ENCODE data around the gene FBXO33. TPM values are rescaled to one million over a fixed set of nuclear protein-coding genes. Genes with fewer than 3 reads are reported as not detected.

FBXO33 gene
- total RNA-seq, 1 donor from 2014 or later: 14.3 TPM

- Mint-ChIP-seq H3K4me1 (peaks cover 54% of the 10 kb centered on the region), H3K4me3 (no peak overlapping the region), H3K9me3 (no peaks in the 10 kb centered on the region), H3K36me3 (ENCODE audit: low read depth) (peaks cover 4% of the 10 kb centered on the region), H3K27ac (no peak overlapping the region), H3K27me3 (no peaks in the 10 kb centered on the region)
- intact Hi-C loops (cut with micrococcal nuclease): loop anchor here (1.0 kb wide), 1 partner anchor 195 kb away; no protein-coding TSS in a partner anchor
- CTCF ChIA-PET: interaction anchor here (0.7 to 1.5 kb wide), 2 partner anchors 107 to 197 kb away, joined by 3 to 4 read pairs; no protein-coding TSS in a partner anchor
- ATAC-seq (ENCODE audit: low read depth): no peak
- no peak for TF ChIP-seq CTCF (IDR thresholded peaks at IDR 0.05)
- DNase-seq: no peak
- POLR2A ChIA-PET: interaction anchor here (1.0 kb wide), 1 partner anchor 256 kb away, joined by 4 read pairs; the partner anchor contains the start of gene TRAPPC6B
Measured at GRCh38 chr14:39425947-39426346, 6.3 kb downstream of the FBXO33 start.

- peaks cover 15% of the 10 kb centered on the region for H3K36me3 Mint-ChIP-seq (ENCODE audit: low read depth)
- TF ChIP-seq CTCF (IDR thresholded peaks at IDR 0.05): no peak
- ATAC-seq (ENCODE audit: low read depth) (no peak), DNase-seq (no peak)
- H3K4me3 Mint-ChIP-seq: no peak overlapping the region
- ChIA-PET CTCF (interaction anchor here (0.6 kb wide), 1 partner anchor 375 kb away, joined by 3 read pairs; no protein-coding TSS in a partner anchor), POLR2A (interaction anchor here (1.5 kb wide), 1 partner anchor 9 kb away, joined by 6 read pairs; the partner anchor contains the start of gene FBXO33)
- no peaks in the 10 kb centered on the region for H3K9me3 Mint-ChIP-seq
- intact Hi-C loops (cut with micrococcal nuclease): loop anchor here (1.0 kb wide), 1 partner anchor 8 kb away; no protein-coding TSS in a partner anchor
- H3K27me3 Mint-ChIP-seq: no peaks in the 10 kb centered on the region
- H3K4me1 Mint-ChIP-seq: peaks cover 38% of the 10 kb centered on the region
- H3K27ac Mint-ChIP-seq: no peak overlapping the region
Measured at GRCh38 chr14:39423793-39424192, 8.4 kb downstream of the FBXO33 start.

GRCh38 chr14:39422243-39422642 is 10.0 kb downstream of the FBXO33 start:
- no peak overlapping the region for H3K4me3 Mint-ChIP-seq
- ATAC-seq (ENCODE audit: low read depth) (no peak), DNase-seq (no peak)
- intact Hi-C loops (cut with micrococcal nuclease): no loop called here
- H3K27me3 Mint-ChIP-seq: no peaks in the 10 kb centered on the region
- POLR2A ChIA-PET: no interaction called here
- no peak overlapping the region for H3K27ac Mint-ChIP-seq
- TF ChIP-seq CTCF (IDR thresholded peaks at IDR 0.05): no peak
- peaks cover under 1% of the 10 kb centered on the region for H3K9me3 Mint-ChIP-seq
- CTCF ChIA-PET: no interaction called here
- H3K4me1 Mint-ChIP-seq: peaks cover 30% of the 10 kb centered on the region
- peaks cover 16% of the 10 kb centered on the region for H3K36me3 Mint-ChIP-seq (ENCODE audit: low read depth)

GRCh38 chr14:39419272-39419671 is 13.0 kb downstream of the FBXO33 start:
- H3K27me3 Mint-ChIP-seq: no peaks in the 10 kb centered on the region
- no peak overlapping the region for H3K4me3 Mint-ChIP-seq
- no peak for DNase-seq
- POLR2A ChIA-PET: no interaction called here
- H3K27ac Mint-ChIP-seq: no peak overlapping the region
- peaks cover 32% of the 10 kb centered on the region for H3K36me3 Mint-ChIP-seq (ENCODE audit: low read depth)
- no peak for ATAC-seq (ENCODE audit: low read depth)
- TF ChIP-seq CTCF (IDR thresholded peaks at IDR 0.05): no peak
- intact Hi-C loops (cut with micrococcal nuclease): no loop called here
- peaks cover 9% of the 10 kb centered on the region for H3K9me3 Mint-ChIP-seq
- H3K4me1 Mint-ChIP-seq: peaks cover 17% of the 10 kb centered on the region
- CTCF ChIA-PET: no interaction called here

- intact Hi-C loops (cut with micrococcal nuclease): no loop called here
- Mint-ChIP-seq H3K9me3 (peaks cover 15% of the 10 kb centered on the region), H3K36me3 (ENCODE audit: low read depth) (peaks cover 48% of the 10 kb centered on the region), H3K4me1 (peaks cover 10% of the 10 kb centered on the region), H3K27ac (no peak overlapping the region), H3K27me3 (no peaks in the 10 kb centered on the region), H3K4me3 (no peak overlapping the region)
- ATAC-seq (ENCODE audit: low read depth) (no peak), DNase-seq (no peak)
- TF ChIP-seq CTCF (IDR thresholded peaks at IDR 0.05): no peak
- CTCF ChIA-PET: no interaction called here
- POLR2A ChIA-PET: no interaction called here
Measured at GRCh38 chr14:39417014-39417413, 15.2 kb downstream of the FBXO33 start.

Measured in activated B cell treated with CpG ODN at 0.5 μM for 24 hours (primary cell).